Glutamatergic neuron (in vitro differentiated cells): ENCODE results near the gene CLASRP. TPM values are rescaled to one million over a fixed set of nuclear protein-coding genes. Genes with fewer than 3 reads are reported as not detected.

Experiments
- DNase-seq: peaks from one replicate; pipeline ENCODE4 v3.0.0; 2022
- H3K27ac Mint-ChIP-seq: one replicate; pipeline ENCODE4 v1.8.0; 2020; ENCODE audit warnings: mild to moderate bottlenecking, mixed read lengths, inconsistent platforms; ENCODE audit not compliant: unreplicated experiment
- H3K27me3 Mint-ChIP-seq: one replicate; pipeline ENCODE4 v1.8.0; 2020; ENCODE audit warnings: mild to moderate bottlenecking, moderate library complexity, mixed read lengths, inconsistent platforms; ENCODE audit not compliant: unreplicated experiment
- H3K36me3 Mint-ChIP-seq: one replicate; pipeline ENCODE4 v1.8.0; 2020; ENCODE audit warnings: mild to moderate bottlenecking, mixed read lengths, inconsistent platforms; ENCODE audit not compliant: unreplicated experiment
- H3K4me1 Mint-ChIP-seq: one replicate; pipeline ENCODE4 v1.8.0; 2020; ENCODE audit warnings: mild to moderate bottlenecking, low read depth, mixed read lengths, inconsistent platforms; ENCODE audit not compliant: unreplicated experiment
- H3K4me3 Mint-ChIP-seq: one replicate; pipeline ENCODE4 v1.8.0; 2020; ENCODE audit warnings: mild to moderate bottlenecking, mixed read lengths, inconsistent platforms; ENCODE audit not compliant: unreplicated experiment
- H3K9me3 Mint-ChIP-seq: one replicate; pipeline ENCODE4 v1.8.0; 2020; ENCODE audit warnings: mild to moderate bottlenecking, moderate library complexity, mixed read lengths, inconsistent platforms; ENCODE audit not compliant: unreplicated experiment
- total RNA-seq: library from RNA; stranded (reverse); fragmentation: NEBNext Ultra II Directional; extraction: Animal tissue kit (Norgen Biotek cat#: 25700); gene quantifications from one replicate; pipeline ENCODE4 v1.2.1, GENCODE V29; 2021; ENCODE audit not compliant: unreplicated experiment
- TF ChIP-seq, protein P1 (sequence below): fragments of 200-600 bp; sonication (generic); IDR thresholded peaks from one replicate; pipeline ENCODE4 v1.5.0; 2021; ENCODE audit not compliant: partially characterized antibody, unreplicated experiment

CLASRP gene
- total RNA-seq, 1 donor from 2014 or later, result 127 TPM

GRCh38 chr19:45098521-45099466 is 59.9 kb downstream of the CLASRP start:
- Mint-ChIP-seq H3K36me3 (no peaks in the 10 kb centered on the region), H3K9me3 (peaks cover 20% of the 10 kb centered on the region), H3K4me1 (peaks cover 60% of the 10 kb centered on the region), H3K4me3 (peak overlapping the region; percentile 70), H3K27ac (peak overlapping the region; percentile 80), H3K27me3 (peaks cover 17% of the 10 kb centered on the region)
- TF ChIP-seq, protein P1, sequence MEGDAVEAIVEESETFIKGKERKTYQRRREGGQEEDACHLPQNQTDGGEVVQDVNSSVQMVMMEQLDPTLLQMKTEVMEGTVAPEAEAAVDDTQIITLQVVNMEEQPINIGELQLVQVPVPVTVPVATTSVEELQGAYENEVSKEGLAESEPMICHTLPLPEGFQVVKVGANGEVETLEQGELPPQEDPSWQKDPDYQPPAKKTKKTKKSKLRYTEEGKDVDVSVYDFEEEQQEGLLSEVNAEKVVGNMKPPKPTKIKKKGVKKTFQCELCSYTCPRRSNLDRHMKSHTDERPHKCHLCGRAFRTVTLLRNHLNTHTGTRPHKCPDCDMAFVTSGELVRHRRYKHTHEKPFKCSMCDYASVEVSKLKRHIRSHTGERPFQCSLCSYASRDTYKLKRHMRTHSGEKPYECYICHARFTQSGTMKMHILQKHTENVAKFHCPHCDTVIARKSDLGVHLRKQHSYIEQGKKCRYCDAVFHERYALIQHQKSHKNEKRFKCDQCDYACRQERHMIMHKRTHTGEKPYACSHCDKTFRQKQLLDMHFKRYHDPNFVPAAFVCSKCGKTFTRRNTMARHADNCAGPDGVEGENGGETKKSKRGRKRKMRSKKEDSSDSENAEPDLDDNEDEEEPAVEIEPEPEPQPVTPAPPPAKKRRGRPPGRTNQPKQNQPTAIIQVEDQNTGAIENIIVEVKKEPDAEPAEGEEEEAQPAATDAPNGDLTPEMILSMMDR, result no peak
- DNase-seq, result no peak

DNA sequence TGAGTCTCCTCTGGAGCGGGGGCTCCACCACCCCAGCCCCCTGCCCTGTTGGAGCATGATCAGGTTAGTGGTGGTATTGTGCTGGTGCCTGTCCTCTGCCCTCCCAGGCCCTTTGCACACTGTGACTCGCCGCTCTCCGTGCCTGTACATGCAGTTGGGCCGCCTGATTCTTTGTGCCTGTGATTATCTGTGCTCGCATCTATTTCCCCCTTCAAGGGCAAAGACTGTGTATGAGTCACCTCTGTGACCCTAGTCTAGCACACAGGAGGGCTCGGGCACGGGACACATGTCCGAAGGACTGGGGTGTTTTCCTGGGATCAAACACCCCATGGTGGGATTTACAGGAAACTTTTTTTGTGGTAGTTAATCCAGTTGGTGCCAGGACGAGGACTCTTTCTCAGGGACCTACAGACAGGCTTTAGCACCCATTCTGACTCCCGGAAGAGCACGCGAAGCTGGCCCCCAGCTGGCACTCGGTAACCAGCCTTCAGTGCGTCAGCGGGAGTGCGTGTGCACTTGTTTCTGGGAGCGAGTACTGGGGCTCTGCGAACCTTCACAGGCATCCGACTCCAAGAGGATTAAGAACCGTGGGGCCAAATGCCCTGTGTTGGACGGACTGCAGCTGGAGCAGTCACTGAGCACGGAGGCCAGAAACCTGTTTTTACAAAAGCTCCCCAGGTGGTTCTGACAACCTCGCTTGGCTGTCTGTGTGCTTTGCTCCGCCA is 60.8 kb downstream of the CLASRP start:
- peaks cover 18% of the 10 kb centered on the region for H3K9me3 Mint-ChIP-seq
- H3K36me3 Mint-ChIP-seq, result no peaks in the 10 kb centered on the region
- no peak overlapping the region for H3K27ac Mint-ChIP-seq
- peak overlapping the region; percentile 64 for H3K4me3 Mint-ChIP-seq
- DNase-seq, result no peak
- TF ChIP-seq, protein P1, result no peak
- peaks cover 61% of the 10 kb centered on the region for H3K4me1 Mint-ChIP-seq
- peaks cover 16% of the 10 kb centered on the region for H3K27me3 Mint-ChIP-seq

- Mint-ChIP-seq H3K4me1 (peaks cover 62% of the 10 kb centered on the region), H3K27ac (peak overlapping the region; percentile 65), H3K36me3 (no peaks in the 10 kb centered on the region), H3K9me3 (peaks cover 18% of the 10 kb centered on the region), H3K4me3 (peak overlapping the region; percentile 76), H3K27me3 (peaks cover 16% of the 10 kb centered on the region)
- TF ChIP-seq, protein P1, result no peak
- DNase-seq, result no peak
These were observed 61.4 kb downstream of the CLASRP start for GRCh38 chr19:45100201-45100600.

DNA sequence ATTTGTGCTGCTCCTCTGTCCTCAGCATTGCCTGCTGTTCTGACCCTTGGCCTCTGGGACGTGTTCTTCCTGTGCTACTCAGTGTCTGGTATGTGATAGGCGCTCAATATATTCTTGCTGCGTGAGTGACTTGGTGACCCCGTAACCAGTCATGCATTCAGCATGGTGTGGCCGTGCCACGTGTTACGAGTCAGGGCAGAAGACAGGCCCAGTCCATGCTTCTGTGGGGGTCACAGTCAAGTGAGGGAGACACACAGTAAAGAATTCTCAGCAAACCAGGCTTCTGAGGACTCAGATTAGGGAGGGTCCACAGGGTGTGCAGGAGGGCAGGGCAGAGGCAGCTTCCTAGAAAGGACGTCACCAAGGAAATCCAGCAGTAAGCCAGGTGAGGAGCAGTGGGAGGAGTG is 62.0 kb downstream of the CLASRP start:
- H3K27ac Mint-ChIP-seq, result peak overlapping the region; percentile 65
- no peak for DNase-seq
- peaks cover 18% of the 10 kb centered on the region for H3K9me3 Mint-ChIP-seq
- H3K36me3 Mint-ChIP-seq, result no peaks in the 10 kb centered on the region
- peaks cover 67% of the 10 kb centered on the region for H3K4me1 Mint-ChIP-seq
- TF ChIP-seq, protein P1, result no peak
- peaks cover 16% of the 10 kb centered on the region for H3K27me3 Mint-ChIP-seq
- peak overlapping the region; percentile 76 for H3K4me3 Mint-ChIP-seq
